CD4-positive, alpha-beta T cell treated with Interleukin-4 for 4 hours (primary cell): Measurements from ENCODE around the gene PAEP.

Source experiments
- DNase-seq: peaks from one replicate; pipeline ENCODE4 v3.0.0-alpha.2; 2020

PAEP gene

GRCh38 chr9:135602789-135603481, 41.4 kb downstream of the PAEP start:
- peak; percentile 51 for DNase-seq

GRCh38 chr9:135604437-135605237, 43.1 kb downstream of the PAEP start:
- no peak for DNase-seq

- DNase-seq, result no peak
Measured at GRCh38 chr9:135605238-135605781, 43.8 kb downstream of the PAEP start.

- no peak for DNase-seq
Measured at GRCh38 chr9:135606885-135607259, 45.3 kb downstream of the PAEP start.

GRCh38 chr9:135607401-135608293, 46.1 kb downstream of the PAEP start:
- DNase-seq, result no peak

GRCh38 chr9:135608294-135608998, 46.9 kb downstream of the PAEP start:
- DNase-seq, result no peak

GRCh38 chr9:135608999-135609317, 47.4 kb downstream of the PAEP start:
- DNase-seq, result no peak

GRCh38 chr9:135609366-135609955, 47.9 kb downstream of the PAEP start:
- DNase-seq, result no peak

- DNase-seq, result no peak
Measured at GRCh38 chr9:135610290-135611141, 49.0 kb downstream of the PAEP start.

- no peak for DNase-seq
Measured at GRCh38 chr9:135611142-135611874, 49.8 kb downstream of the PAEP start.

GRCh38 chr9:135611875-135612209, 50.3 kb downstream of the PAEP start:
- DNase-seq, result no peak

- DNase-seq, result no peak
Measured at GRCh38 chr9:135612437-135612836, 50.9 kb downstream of the PAEP start.

- no peak for DNase-seq
Measured at GRCh38 chr9:135612981-135613910, 51.7 kb downstream of the PAEP start.

- DNase-seq, result no peak
Measured at GRCh38 chr9:135613946-135614805, 52.6 kb downstream of the PAEP start.

- DNase-seq, result no peak
Measured at GRCh38 chr9:135614821-135615665, 53.5 kb downstream of the PAEP start.

- no peak for DNase-seq
Measured at GRCh38 chr9:135615666-135616618, 54.4 kb downstream of the PAEP start.
